Spleen (tissue), 7 donors: ENCODE results near the gene CNGA4.

Experiments
- POLR2A ChIP-seq, 3 donors: fragments of 450-650 bp; IDR thresholded peaks; one replicate each; pipeline ENCODE4 v1.5.1; 2017; ENCODE audit warnings: antibody characterized with exemption in 3 of 3, mild to moderate bottlenecking in 1 of 3
- POLR2AphosphoS5 ChIP-seq, 3 donors: sonication (generic); formaldehyde crosslinking; IDR thresholded peaks; one replicate each; pipeline ENCODE4 v1.5.1; 2017; ENCODE audit warnings: antibody characterized with exemption in 3 of 3
- TF ChIP-seq, protein P1 (sequence below), 11 experiments: fragments of 200-600 bp in 7 of 11; fragments of 450-650 bp in 4 of 11; sonication (generic) in 4 of 11; IDR thresholded peaks in 8 of 11; conservative IDR thresholded peaks in 3 of 11; 1 replicate in 7 of 11; 2 replicates in 4 of 11; pipeline versions ENCODE4 v1.4.0 to v1.8.0; 2016 to 2021; ENCODE audit warnings: antibody characterized with exemption in 11 of 11, inconsistent platforms in 4 of 11, mild to moderate bottlenecking in 1 of 11
- donor health status: DM: no; HTN: no; CAD: no; lungs with moderate emphysema.
- donor health status: DM: no; HTN: no; CAD: no.
- donor health status: DM: no; HTN: no; CAD: no.

DNA sequence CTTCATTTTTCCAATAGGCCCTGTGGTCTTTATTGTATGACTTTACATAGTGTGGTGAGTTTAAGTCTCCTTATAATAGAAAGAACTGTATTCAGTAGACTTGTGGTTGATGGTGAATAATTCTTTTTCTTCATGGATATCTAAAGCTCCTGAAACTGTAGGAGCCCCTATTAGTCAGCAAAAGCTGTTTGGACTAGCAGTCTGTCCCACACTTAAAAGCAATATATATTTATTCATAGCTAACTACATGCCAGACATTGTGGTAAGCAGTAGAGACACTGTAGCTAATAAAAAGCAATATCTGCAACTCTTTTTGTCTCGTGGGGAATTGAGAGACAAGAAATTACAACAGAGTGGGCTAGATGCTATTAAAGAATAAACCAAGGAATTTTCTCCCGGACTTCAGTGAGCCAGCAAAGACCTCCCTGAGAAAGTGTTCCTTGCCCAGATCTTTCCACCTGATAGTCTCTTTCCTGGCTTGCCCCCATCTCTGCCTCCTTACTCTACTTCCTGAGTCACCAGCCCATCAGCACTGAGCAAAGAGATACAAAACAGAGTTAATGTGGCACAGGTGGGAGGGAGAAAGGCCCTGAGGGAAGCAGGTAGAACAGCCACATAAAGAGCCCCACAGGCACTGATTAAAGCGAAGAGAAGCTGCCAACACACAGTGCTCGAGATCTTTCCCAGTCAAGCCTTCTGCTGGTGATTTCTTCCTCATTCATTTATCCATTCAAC lies 41.3 kb upstream of the CNGA4 start:
- TF ChIP-seq, protein P1, sequence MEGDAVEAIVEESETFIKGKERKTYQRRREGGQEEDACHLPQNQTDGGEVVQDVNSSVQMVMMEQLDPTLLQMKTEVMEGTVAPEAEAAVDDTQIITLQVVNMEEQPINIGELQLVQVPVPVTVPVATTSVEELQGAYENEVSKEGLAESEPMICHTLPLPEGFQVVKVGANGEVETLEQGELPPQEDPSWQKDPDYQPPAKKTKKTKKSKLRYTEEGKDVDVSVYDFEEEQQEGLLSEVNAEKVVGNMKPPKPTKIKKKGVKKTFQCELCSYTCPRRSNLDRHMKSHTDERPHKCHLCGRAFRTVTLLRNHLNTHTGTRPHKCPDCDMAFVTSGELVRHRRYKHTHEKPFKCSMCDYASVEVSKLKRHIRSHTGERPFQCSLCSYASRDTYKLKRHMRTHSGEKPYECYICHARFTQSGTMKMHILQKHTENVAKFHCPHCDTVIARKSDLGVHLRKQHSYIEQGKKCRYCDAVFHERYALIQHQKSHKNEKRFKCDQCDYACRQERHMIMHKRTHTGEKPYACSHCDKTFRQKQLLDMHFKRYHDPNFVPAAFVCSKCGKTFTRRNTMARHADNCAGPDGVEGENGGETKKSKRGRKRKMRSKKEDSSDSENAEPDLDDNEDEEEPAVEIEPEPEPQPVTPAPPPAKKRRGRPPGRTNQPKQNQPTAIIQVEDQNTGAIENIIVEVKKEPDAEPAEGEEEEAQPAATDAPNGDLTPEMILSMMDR (IDR thresholded peaks at IDR 0.05 in 8 of 11, conservative IDR thresholded peaks at IDR 0.05 in 3 of 11) = no peak
- TF ChIP-seq POLR2A (IDR thresholded peaks at IDR 0.05) (no peak), POLR2AphosphoS5 (IDR thresholded peaks at IDR 0.05) (no peak)
